Sigmoid colon (tissue), 7 donors: Measurements from ENCODE around the gene WNT3A. TPM values are rescaled to one million over a fixed set of nuclear protein-coding genes. Genes with fewer than 3 reads are reported as not detected.

Experiments used
- DNase-seq: peaks from one replicate; pipeline ENCODE4 v3.0.0-alpha.2; 2019
- H3K27ac ChIP-seq, 4 donors: fragments of 200-600 bp; sonication (generic); one replicate each; pipeline ENCODE4 v1.5.1; 2016 to 2019; ENCODE audit warnings: mild to moderate bottlenecking in 1 of 4
- H3K27me3 ChIP-seq, 3 donors: fragments of 200-600 bp; sonication (generic); one replicate each; pipeline ENCODE4 v1.5.1; 2019; ENCODE audit warnings: mild to moderate bottlenecking in 1 of 3
- H3K36me3 ChIP-seq, 4 donors: fragments of 200-600 bp; sonication (generic); one replicate each; pipeline ENCODE4 v1.5.1; 2016 to 2019
- H3K4me1 ChIP-seq, 4 donors: fragments of 200-600 bp; sonication (generic); one replicate each; pipeline ENCODE4 v1.5.1; 2017 to 2019
- H3K4me3 ChIP-seq, 4 donors: fragments of 200-600 bp; sonication (generic); one replicate each; pipeline ENCODE4 v1.5.1; 2017 to 2019; ENCODE audit warnings: mild to moderate bottlenecking in 2 of 4, moderate library complexity in 1 of 4
- H3K9me3 ChIP-seq, 4 donors: fragments of 200-600 bp in 3 of 4; sonication (generic) in 3 of 4; one replicate each; pipeline versions ENCODE4 v1.5.1 to v1.6.1; 2013 to 2019
- CTCF ChIP-seq, 4 experiments: fragments of 450-650 bp in 3 of 4; fragments of 200-600 bp in 1 of 4; IDR thresholded peaks; one replicate each; pipeline ENCODE4 v1.5.1; 2016 to 2019; ENCODE audit warnings: antibody characterized with exemption in 4 of 4, mild to moderate bottlenecking in 3 of 4, moderate library complexity in 2 of 4
- EP300 ChIP-seq, 4 donors: sonication (generic); formaldehyde crosslinking; IDR thresholded peaks; one replicate each; pipeline ENCODE4 v1.6.1; 2017; ENCODE audit warnings: antibody characterized with exemption in 4 of 4
- POLR2A ChIP-seq, 2 donors: fragments of 450-650 bp; IDR thresholded peaks; one replicate each; pipeline ENCODE4 v1.6.1; 2016; ENCODE audit warnings: antibody characterized with exemption in 2 of 2, mild to moderate bottlenecking in 2 of 2, moderate library complexity in 2 of 2
- POLR2AphosphoS5 ChIP-seq, 4 donors: sonication (generic); formaldehyde crosslinking; IDR thresholded peaks; one replicate each; pipeline ENCODE4 v1.6.1; 2017; ENCODE audit warnings: antibody characterized with exemption in 4 of 4
- WGBS, 2 donors: extraction: QIAGEN DNeasy Blood & Tissue Kit; methylation state at CpG; one replicate each; pipeline ENCODE4 v1.1.7; 2013; 5-methylcytosine and 5-hydroxymethylcytosine counted together
- intact Hi-C: fragments of 100-400 bp; cut with DNase I; formaldehyde crosslinking; loops from one replicate; pipeline ENCODE4 v1.15.1; 2023
- polyA plus RNA-seq, 3 donors: library from polyadenylated mRNA; stranded (reverse); fragments of 200-250 nt; gene quantifications; one replicate each; pipeline ENCODE4 v1.2.3, GENCODE V29; 2013
- total RNA-seq, 4 donors: library from RNA; depleted of rRNA; stranded (reverse); fragments of >200 nt; gene quantifications; one replicate each; pipeline ENCODE4 v1.1.0, GENCODE V29; 2016
- donor health status: healthy with polysubstance abuse.
- donor health status: Bipolar disorder and iron deficiency.
- donor health status: healthy.

Gene WNT3A
- total and polyA plus RNA-seq, 7 donors: 0.01 TPM; not detected in 6

GRCh38 chr1:228022571-228023293, 15.9 kb downstream of the WNT3A start:
- TF ChIP-seq POLR2AphosphoS5 (IDR thresholded peaks at IDR 0.05) (no peak), CTCF (IDR thresholded peaks at IDR 0.05) (no peak), POLR2A (IDR thresholded peaks at IDR 0.05) (no peak), EP300 (IDR thresholded peaks at IDR 0.05) (no peak)
- no peaks in the 10 kb centered on the region for H3K36me3 ChIP-seq
- H3K9me3 ChIP-seq: peaks cover 0 to 12% (median 0%) of the 10 kb centered on the region in 4 donors
- no peaks in the 10 kb centered on the region for H3K27me3 ChIP-seq
- DNase-seq: peak; percentile 52
- WGBS, 2 donors: 89 to 91% methylated on average over 28 of the region's 28 CpGs
- intact Hi-C loops: no loop called here
- no peaks in the 10 kb centered on the region for H3K4me1 ChIP-seq
- H3K27ac ChIP-seq: no peak overlapping the region
- H3K4me3 ChIP-seq: no peak overlapping the region

- Histone ChIP-seq H3K9me3 (peaks cover 0 to 12% (median 0%) of the 10 kb centered on the region in 4 donors), H3K4me3 (no peak overlapping the region), H3K27me3 (no peaks in the 10 kb centered on the region), H3K4me1 (no peaks in the 10 kb centered on the region), H3K27ac (no peak overlapping the region), H3K36me3 (no peaks in the 10 kb centered on the region)
- no peak for DNase-seq
- WGBS, 2 donors: 86% methylated on average over 3 of the region's 3 CpGs
- no peak for TF ChIP-seq EP300 (IDR thresholded peaks at IDR 0.05)
- TF ChIP-seq POLR2AphosphoS5 (IDR thresholded peaks at IDR 0.05): no peak
- TF ChIP-seq CTCF (IDR thresholded peaks at IDR 0.05): no peak
- no peak for TF ChIP-seq POLR2A (IDR thresholded peaks at IDR 0.05)
- intact Hi-C loops: no loop called here
These were observed 16.5 kb downstream of the WNT3A start for GRCh38 chr1:228023294-228023639.

- Histone ChIP-seq H3K4me1 (no peaks in the 10 kb centered on the region), H3K27ac (no peak overlapping the region), H3K36me3 (no peaks in the 10 kb centered on the region), H3K4me3 (no peak overlapping the region), H3K27me3 (no peaks in the 10 kb centered on the region), H3K9me3 (peaks cover 0 to 16% (median 5%) of the 10 kb centered on the region in 4 donors)
- intact Hi-C loops: no loop called here
- 87 to 91% methylated on average over 10 of the region's 10 CpGs for WGBS, 2 donors
- no peak for TF ChIP-seq POLR2A (IDR thresholded peaks at IDR 0.05)
- no peak for TF ChIP-seq POLR2AphosphoS5 (IDR thresholded peaks at IDR 0.05)
- TF ChIP-seq EP300 (IDR thresholded peaks at IDR 0.05): no peak
- no peak for TF ChIP-seq CTCF (IDR thresholded peaks at IDR 0.05)
- DNase-seq: peak; percentile 53
These were observed 22.5 kb downstream of the WNT3A start for GRCh38 chr1:228029281-228029680.

GRCh38 chr1:228030451-228031201, 23.8 kb downstream of the WNT3A start:
- Histone ChIP-seq H3K27me3 (peaks cover 0 to 5% (median 0%) of the 10 kb centered on the region in 3 donors), H3K9me3 (peaks cover 0 to 8% (median 3%) of the 10 kb centered on the region in 4 donors), H3K36me3 (no peaks in the 10 kb centered on the region), H3K27ac (no peak overlapping the region), H3K4me1 (no peaks in the 10 kb centered on the region), H3K4me3 (no peak overlapping the region)
- 83 to 87% methylated on average over 12 of the region's 12 CpGs for WGBS, 2 donors
- TF ChIP-seq POLR2A (IDR thresholded peaks at IDR 0.05): no peak
- no peak for TF ChIP-seq POLR2AphosphoS5 (IDR thresholded peaks at IDR 0.05)
- intact Hi-C loops: no loop called here
- peak; percentile 50 for DNase-seq

GRCh38 chr1:228031276-228031995, 24.6 kb downstream of the WNT3A start:
- no peak overlapping the region for H3K4me3 ChIP-seq
- peaks cover 0 to 13% (median 0%) of the 10 kb centered on the region in 3 donors for H3K27me3 ChIP-seq
- 80 to 89% methylated on average over 9 of the region's 9 CpGs for WGBS, 2 donors
- H3K36me3 ChIP-seq: no peaks in the 10 kb centered on the region
- intact Hi-C loops: no loop called here
- no peak for TF ChIP-seq CTCF (IDR thresholded peaks at IDR 0.05)
- TF ChIP-seq EP300 (IDR thresholded peaks at IDR 0.05): no peak
- TF ChIP-seq POLR2A (IDR thresholded peaks at IDR 0.05): no peak
- no peak for TF ChIP-seq POLR2AphosphoS5 (IDR thresholded peaks at IDR 0.05)
- H3K9me3 ChIP-seq: peaks cover 0 to 8% (median 3%) of the 10 kb centered on the region in 4 donors
- H3K27ac ChIP-seq: no peak overlapping the region
- H3K4me1 ChIP-seq: no peaks in the 10 kb centered on the region
- DNase-seq: no peak
